Smooth muscle cell (in vitro differentiated cells): ENCODE measurements around the gene ADD3. TPM values are rescaled to one million over a fixed set of nuclear protein-coding genes. Genes with fewer than 3 reads are reported as not detected.

Source experiments
- DNase-seq: peaks from one replicate; lab custom pipeline; 2025; ENCODE audit not compliant: unreplicated experiment; lab: John Stamatoyannopoulos, UW
- H2AFZ ChIP-seq: fragments of 200-600 bp; sonication (generic); 2 replicates; pipeline ENCODE4 v1.6.0; 2016; ENCODE audit warnings: antibody characterized with exemption, low read depth, mild to moderate bottlenecking
- H3F3A ChIP-seq: fragments of 200-600 bp; sonication (generic); 2 replicates; pipeline ENCODE4 v1.6.0; 2017; ENCODE audit warnings: antibody characterized with exemption, low read depth
- H3K27ac ChIP-seq: fragments of 200-600 bp; sonication (generic); 2 replicates; pipeline ENCODE4 v1.5.1; 2016; ENCODE audit warnings: low read depth, mild to moderate bottlenecking
- H3K27me3 ChIP-seq: fragments of 200-600 bp; sonication (generic); 2 replicates; pipeline ENCODE4 v1.6.1; 2016; ENCODE audit warnings: low read depth, mild to moderate bottlenecking
- H3K36me3 ChIP-seq: fragments of 200-600 bp; sonication (generic); 2 replicates; pipeline ENCODE4 v1.5.1; 2016; ENCODE audit warnings: low read depth
- H3K4me1 ChIP-seq: fragments of 200-600 bp; sonication (generic); 2 replicates; pipeline ENCODE4 v1.5.1; 2016; ENCODE audit warnings: low read depth
- H3K4me2 ChIP-seq: fragments of 200-600 bp; sonication (generic); 2 replicates; pipeline ENCODE4 v1.6.0; 2016; ENCODE audit warnings: mild to moderate bottlenecking
- H3K4me3 ChIP-seq: fragments of 200-600 bp; sonication (generic); 2 replicates; pipeline ENCODE4 v1.5.1; 2016; ENCODE audit warnings: mild to moderate bottlenecking
- H3K79me2 ChIP-seq: fragments of 200-600 bp; sonication (generic); 2 replicates; pipeline ENCODE4 v1.6.0; 2016; ENCODE audit warnings: low read depth, mild to moderate bottlenecking
- H3K9ac ChIP-seq: fragments of 200-600 bp; sonication (generic); 2 replicates; pipeline ENCODE4 v1.6.0; 2016; ENCODE audit warnings: low read depth
- H3K9me3 ChIP-seq: fragments of 200-600 bp; sonication (generic); replicated peaks from 2 replicates; pipeline ENCODE4 v1.5.1; 2016; ENCODE audit warnings: low read depth
- H4K20me1 ChIP-seq: fragments of 200-600 bp; sonication (generic); 2 replicates; pipeline ENCODE4 v1.6.0; 2016; ENCODE audit warnings: low read depth
- CTCF ChIP-seq: fragments of 200-600 bp; sonication (generic); IDR thresholded peaks from 2 replicates; pipeline ENCODE4 v1.5.1; 2017; ENCODE audit warnings: borderline replicate concordance, mild to moderate bottlenecking, antibody characterized with exemption; ENCODE audit not compliant: insufficient read depth, poor library complexity, severe bottlenecking
- WGBS: methylation state at CpG from one replicate; pipeline ENCODE4 v1.1.7; 2016; ENCODE audit warnings: low lambda C conversion rate; 5-methylcytosine and 5-hydroxymethylcytosine counted together
- polyA plus RNA-seq: library from polyadenylated mRNA; unstranded; fragments of >200 nt; fragmentation: Nextera tagmentation; extraction: Ambion mirVana; gene quantifications from 2 replicates; pipeline ENCODE4 v1.2.1, GENCODE V29; 2016
- total RNA-seq: library from RNA; depleted of rRNA; stranded (reverse); fragments of >200 nt; gene quantifications from 2 replicates; pipeline ENCODE4 v1.2.3, GENCODE V29; 2014

Gene ADD3
- total and polyA plus RNA-seq, 2 experiments from 2014 or later: 75.0 to 155 TPM

- H3F3A ChIP-seq: no peaks in the 10 kb centered on the region
- H3K79me2 ChIP-seq: no peaks in the 10 kb centered on the region
- H3K4me3 ChIP-seq: no peak overlapping the region
- H3K9me3 ChIP-seq: no peaks in the 10 kb centered on the region
- H3K4me1 ChIP-seq: no peaks in the 10 kb centered on the region
- H3K27ac ChIP-seq: no peak overlapping the region
- no peak overlapping the region for H2AFZ ChIP-seq
- DNase-seq: no peak
- H4K20me1 ChIP-seq: no peaks in the 10 kb centered on the region
- no peaks in the 10 kb centered on the region for H3K36me3 ChIP-seq
- H3K9ac ChIP-seq: no peak overlapping the region
- no peak for TF ChIP-seq CTCF
- WGBS: 65% methylated on average over 11 of the region's 11 CpGs
- H3K27me3 ChIP-seq: peaks cover 5% of the 10 kb centered on the region
- H3K4me2 ChIP-seq: no peak overlapping the region
These were observed 150.5 kb downstream of the ADD3 start for GRCh38 chr10:110158051-110159005.

GRCh38 chr10:110160081-110160480 is 152.3 kb downstream of the ADD3 start:
- no peak for TF ChIP-seq CTCF
- no peaks in the 10 kb centered on the region for H3K79me2 ChIP-seq
- H3K4me3 ChIP-seq: no peak overlapping the region
- no peaks in the 10 kb centered on the region for H3K9me3 ChIP-seq
- H3K36me3 ChIP-seq: no peaks in the 10 kb centered on the region
- 70% methylated on average over 4 of the region's 4 CpGs for WGBS
- no peaks in the 10 kb centered on the region for H4K20me1 ChIP-seq
- no peak overlapping the region for H2AFZ ChIP-seq
- no peak overlapping the region for H3K4me2 ChIP-seq
- DNase-seq: no peak
- H3K27me3 ChIP-seq: peaks cover 5% of the 10 kb centered on the region
- no peaks in the 10 kb centered on the region for H3F3A ChIP-seq
- no peak overlapping the region for H3K27ac ChIP-seq
- H3K4me1 ChIP-seq: peaks cover 9% of the 10 kb centered on the region
- no peak overlapping the region for H3K9ac ChIP-seq

GRCh38 chr10:110160522-110160921 is 152.7 kb downstream of the ADD3 start:
- Histone ChIP-seq H3K4me1 (peaks cover 9% of the 10 kb centered on the region), H3F3A (no peaks in the 10 kb centered on the region), H3K4me3 (no peak overlapping the region), H3K36me3 (no peaks in the 10 kb centered on the region), H3K9me3 (no peaks in the 10 kb centered on the region), H4K20me1 (no peaks in the 10 kb centered on the region), H3K79me2 (no peaks in the 10 kb centered on the region), H3K9ac (no peak overlapping the region), H2AFZ (no peak overlapping the region), H3K27me3 (peaks cover 5% of the 10 kb centered on the region), H3K27ac (no peak overlapping the region), H3K4me2 (no peak overlapping the region)
- no peak for DNase-seq
- TF ChIP-seq CTCF: no peak
